Activated CD8-positive, alpha-beta memory T cell treated with anti-CD3 and anti-CD28 coated beads for 48 hours (primary cell): ENCODE results near the gene TNP2.

Experiments
- DNase-seq, 3 experiments: peaks; one replicate each; pipeline ENCODE4 v3.0.0-alpha.2; 2020; ENCODE audit warnings: low read depth in 2 of 3, low spot score in 2 of 3

TNP2 gene

GRCh38 chr16:11268921-11269375, at the start of gene TNP2:
TSS of gene TNP2 (minus strand) at chr16:11269325. CDS start at chr16:11269262, 63 bp downstream.
- DNase-seq, result no peak

- no peak for DNase-seq
Observed at GRCh38 chr16:11318817-11319216, 49.7 kb upstream of the TNP2 start.

DNA sequence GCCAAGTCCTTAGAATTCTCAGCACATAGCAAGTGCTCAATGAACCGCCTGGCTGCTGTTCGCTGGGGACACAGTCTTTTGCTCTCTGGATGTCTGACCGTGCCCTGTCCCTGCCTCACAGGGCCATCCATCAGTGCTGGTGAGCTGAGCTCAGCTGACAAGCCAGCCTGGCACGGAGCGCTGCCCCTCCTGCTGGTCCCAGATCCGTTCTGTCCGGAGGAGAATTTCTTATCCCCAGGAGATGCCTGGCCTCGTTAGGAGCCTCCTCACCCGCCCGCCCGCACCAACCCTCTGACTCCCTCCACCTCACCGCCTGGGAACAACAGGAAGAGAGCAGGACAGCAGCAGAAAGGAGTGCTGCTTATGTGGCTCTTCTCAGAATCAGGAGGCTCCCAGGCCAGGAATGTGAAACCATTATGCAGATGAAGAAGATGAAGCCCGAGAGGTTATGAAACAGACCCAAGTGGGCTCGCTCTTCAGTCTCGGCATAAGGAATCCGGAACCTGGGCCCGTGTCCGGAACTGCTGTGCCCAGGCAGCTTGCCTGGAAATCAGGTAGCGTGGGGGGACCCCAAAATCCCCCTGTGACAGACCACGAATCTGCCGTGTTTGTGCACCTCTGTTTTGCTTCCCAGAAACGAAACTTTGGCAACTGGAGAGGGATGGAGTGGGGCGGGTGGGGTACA, 47.3 kb upstream of the TNP2 start:
- no peak for DNase-seq

- DNase-seq, result no peak
Observed at GRCh38 chr16:11315510-11315909, 46.4 kb upstream of the TNP2 start.

- DNase-seq, result no peak
Observed at GRCh38 chr16:11314309-11314894, 45.3 kb upstream of the TNP2 start.

DNA sequence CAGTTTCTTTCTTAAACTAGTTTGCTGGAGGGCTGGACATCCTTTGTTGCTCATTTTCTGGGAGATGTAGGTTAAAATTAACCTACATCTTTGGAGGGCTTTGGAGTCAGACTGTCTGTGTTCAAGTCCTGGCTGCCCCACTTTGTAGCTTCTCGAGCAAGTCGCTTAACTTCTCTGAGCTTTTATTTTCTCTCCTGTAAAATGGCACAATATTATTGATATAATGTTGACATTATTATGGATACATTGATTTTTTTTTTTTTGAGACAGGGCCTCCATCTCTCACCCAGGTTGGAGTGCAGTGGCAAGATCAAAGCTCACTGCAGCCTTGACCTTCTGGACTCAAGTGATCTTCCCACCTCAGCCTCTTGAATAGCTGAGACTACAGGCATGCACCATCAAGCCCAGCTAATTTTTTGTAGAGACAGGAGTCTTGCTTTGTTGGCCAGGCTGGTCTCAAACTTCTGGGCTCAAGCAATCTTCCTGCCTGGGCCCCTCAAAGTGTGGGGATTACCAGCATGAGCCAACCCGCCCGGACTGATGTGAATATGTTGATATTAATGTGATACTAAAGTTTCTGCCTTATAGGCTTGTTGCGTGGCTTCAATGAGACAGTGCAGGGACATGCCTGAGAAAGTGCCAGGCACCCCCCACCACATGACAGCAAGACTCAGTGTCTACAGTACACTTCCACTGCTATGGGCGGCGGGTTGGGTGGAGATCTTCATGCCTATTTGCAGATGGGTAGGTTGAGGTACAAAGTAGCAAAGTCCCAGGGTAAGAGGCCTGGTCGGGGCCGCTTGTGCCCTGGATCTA, 44.6 kb upstream of the TNP2 start:
- no peak for DNase-seq

DNA sequence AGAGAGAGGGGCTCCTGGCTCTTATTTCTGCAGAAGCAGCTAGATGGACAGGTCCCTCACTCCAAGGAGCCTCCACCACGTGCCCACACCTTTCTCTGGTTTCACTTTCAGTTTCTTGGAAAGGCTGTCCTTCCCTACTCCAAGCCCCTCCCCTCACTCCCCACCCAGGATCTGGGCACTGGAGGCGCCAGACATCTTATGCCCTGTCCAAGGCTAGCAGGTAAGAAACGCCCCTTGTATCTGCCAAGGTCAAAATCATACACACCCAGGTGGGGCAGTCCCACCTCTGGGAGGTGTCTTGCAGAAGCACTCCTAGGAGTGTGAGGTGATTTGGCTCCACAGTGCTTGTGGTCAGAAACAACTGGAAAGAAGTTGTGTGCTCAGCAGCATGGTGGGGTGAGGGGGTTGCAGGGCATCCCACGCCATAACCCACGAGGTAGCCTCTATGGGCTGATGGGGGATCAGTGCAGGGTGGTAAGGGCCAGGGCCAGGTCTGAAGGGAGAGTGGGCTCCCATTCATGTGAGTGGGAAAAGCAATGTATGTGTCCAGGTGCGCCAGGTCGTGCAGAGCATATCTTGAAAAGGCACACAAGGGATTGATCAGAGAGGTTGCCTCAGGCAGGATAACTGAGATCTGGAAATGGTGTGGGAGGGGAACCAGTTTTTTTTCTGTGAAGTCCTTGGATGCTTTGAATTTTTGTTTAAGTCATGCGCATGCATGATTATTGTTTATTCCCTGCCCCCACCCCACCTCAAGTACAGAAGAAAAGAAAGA, 43.8 kb upstream of the TNP2 start:
- DNase-seq, result no peak

DNA sequence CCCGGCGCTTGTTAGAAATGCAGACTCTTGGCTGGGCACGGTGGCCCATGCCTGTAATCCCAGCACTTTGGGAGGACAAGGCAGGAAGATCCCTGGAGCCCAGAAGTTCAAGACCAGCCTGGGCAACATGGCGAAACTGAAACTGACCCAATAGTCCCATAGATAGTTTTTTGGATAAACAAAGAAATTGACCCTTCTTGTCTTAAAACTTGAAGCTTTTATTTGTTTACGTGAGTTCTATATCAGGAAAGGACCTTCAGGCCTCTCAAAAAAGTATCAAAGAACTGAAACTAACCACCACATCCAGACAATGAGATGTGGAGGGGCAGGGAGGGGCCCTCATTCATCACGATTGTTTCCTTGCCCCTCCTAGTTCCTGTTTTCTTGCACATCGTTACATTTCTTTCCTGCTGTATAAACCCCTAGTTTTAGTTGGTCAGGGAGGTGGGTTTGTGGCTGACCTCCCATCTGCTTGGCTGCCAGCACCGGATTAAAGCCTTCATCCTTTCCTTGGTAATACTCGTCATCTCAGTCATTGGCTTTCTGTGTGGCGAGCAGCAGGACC, 42.0 kb upstream of the TNP2 start:
- no peak for DNase-seq

GRCh38 chr16:11310634-11310977, 41.5 kb upstream of the TNP2 start:
- no peak for DNase-seq

GRCh38 chr16:11309895-11310633, 40.9 kb upstream of the TNP2 start:
- no peak for DNase-seq

DNA sequence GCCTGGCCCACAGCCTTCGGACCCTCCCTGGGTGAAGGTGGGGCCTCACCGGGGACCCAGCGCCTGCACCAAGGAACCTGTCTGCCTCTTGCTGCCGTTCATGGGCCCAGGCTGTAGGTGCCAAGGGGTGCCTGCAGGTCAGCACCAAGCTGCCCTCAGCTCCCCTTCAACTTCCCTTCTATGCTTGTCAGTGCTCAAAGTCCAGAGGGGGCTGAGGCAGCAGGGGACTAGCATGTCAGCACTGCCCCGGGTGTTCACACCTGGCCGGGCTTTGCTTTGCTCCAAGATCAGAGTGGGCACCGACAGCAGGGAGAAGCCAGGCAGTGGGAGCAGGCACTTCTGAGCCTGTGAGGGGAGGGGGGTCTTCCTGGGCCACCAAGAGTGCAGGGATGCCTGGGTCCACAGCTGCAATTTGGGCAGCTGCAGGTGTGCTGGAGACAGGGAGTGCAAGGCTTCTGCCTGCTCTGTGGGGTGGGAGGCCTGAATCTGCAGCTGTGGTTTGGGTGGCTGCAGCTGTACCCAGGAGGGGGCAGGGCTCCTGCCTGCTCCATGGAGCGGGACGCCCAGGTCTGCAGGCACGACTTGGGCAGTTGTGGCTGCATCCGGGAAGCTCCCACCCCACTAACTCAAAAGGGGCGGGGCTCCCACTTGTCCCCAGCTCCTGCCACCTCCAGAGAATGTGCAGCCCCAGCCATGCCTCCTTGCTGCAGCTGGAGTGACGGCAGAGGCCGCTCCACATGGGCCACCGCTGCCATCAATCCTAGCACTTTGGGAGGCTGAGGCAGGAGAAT, 39.6 kb upstream of the TNP2 start:
- no peak for DNase-seq

DNA sequence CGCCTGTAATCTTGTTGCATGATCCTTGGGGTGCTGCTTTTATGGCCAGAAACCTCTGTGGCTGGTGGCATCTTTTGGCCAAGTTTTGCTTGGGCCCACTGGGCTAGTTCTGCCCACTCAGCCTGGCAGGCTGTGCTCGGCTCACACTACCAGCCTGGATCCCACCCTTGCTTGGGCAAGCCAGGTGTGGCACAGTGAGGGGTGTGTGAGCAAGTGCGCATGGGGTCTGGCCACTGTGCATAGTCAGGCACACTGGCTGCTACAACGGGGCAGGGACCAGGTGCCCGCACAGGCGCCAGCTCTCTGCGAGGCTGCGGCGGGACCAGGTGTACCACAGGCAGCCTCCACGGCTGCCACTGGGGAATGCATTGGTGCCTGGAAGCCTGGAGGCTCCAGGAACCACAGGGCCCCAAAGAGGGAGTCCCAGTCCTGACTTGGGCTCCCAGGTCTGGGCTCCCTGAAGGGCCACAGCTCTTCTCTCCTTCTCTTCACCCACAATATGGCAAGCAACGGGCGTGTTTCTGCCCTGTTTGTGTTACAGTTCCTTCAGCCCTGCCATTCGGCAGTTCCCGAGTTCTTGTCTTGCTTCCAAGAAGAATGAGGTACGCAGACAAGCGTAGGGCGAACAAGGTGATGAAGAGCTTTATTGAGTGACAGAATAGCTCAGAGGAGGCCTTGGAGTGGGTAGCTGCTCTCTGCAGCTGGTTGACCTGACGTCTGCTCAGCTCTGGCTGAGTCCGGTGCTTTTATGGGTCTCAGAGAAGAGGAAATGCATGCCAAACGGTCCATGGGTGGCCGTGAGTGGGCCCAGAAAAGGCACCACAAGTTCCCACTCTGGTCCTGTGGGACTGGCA, 38.7 kb upstream of the TNP2 start:
- no peak for DNase-seq

DNA sequence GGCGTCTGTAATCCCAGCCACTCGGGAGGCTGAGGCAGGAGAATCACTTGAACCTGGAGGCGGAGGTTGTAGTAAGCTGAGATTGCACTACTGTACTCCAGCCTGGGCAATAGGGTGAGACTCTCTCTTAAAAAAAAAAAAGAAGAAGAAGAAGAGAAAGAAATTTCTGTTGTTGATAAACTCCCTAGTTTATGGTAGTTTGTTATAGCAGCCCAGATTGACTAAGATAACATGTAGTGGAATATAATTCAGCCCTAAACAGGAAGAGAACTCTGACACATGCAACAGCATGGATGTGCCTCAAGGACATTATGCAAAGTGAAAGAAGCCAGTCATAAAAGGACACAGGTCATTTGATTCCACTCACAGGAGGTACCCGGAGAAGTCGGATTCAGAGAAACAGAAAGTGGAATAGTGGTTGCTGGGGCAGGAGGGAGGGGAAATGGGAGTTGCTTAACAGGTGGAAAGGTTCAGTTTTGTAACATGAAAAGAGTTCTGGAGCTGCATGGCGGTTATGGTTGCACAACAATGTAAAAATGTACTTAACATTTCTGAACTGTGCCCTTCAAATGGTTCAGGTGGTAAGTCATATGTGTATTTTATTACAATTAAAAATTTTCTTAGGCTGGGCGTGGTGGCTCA, 38.0 kb upstream of the TNP2 start:
- DNase-seq, result no peak

DNA sequence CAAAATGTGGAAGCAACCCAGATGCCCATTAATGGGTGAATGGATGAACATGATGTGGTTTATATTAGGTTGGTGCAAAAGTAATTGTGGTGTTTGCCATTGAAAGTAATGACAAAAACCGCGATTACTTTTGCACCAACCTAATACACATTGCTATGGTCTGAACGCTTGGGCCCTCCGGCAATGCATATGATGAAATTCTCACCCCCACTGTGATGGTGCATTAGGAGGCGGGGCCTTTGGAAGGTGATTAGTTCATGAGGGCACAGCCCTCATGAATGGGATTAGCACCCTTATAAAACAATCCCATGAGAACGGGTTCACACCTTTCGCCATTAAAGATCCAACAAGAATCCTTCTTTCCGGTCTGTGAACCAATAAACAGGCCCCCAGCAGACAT, 37.3 kb upstream of the TNP2 start:
- DNase-seq, result no peak

- DNase-seq, result no peak
Observed at GRCh38 chr16:11303405-11304138, 34.4 kb upstream of the TNP2 start.

DNA sequence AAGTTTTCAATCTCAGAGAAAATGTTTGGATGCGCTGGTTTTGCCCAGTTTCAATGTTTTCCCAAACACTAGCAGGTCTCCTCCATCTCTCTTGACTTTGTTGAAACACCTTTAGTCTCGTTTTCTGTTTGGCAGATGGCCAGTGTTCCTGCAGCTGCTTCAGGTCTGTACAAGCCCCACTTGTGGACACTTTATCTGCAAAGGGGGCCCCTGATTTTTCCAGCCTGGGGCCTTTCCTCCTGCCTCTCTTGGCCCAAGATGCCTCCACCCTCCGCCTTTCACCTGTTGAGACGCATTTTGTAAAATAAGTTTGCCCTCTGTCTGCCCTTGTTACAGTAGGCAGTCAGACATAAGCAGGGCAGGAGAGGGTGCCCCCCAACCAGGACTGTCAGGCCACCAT, 33.9 kb upstream of the TNP2 start:
- no peak for DNase-seq

- DNase-seq, result no peak
Observed at GRCh38 chr16:11301645-11302501, 32.7 kb upstream of the TNP2 start.
